ENCODE results near the gene BRIP1. TPM values are rescaled to one million over a fixed set of nuclear protein-coding genes. Genes with fewer than 3 reads are reported as not detected.

The BRIP1 gene
- total RNA-seq, 2 experiments from 2014 or later, result 14.1 to 15.8 TPM

DNA sequence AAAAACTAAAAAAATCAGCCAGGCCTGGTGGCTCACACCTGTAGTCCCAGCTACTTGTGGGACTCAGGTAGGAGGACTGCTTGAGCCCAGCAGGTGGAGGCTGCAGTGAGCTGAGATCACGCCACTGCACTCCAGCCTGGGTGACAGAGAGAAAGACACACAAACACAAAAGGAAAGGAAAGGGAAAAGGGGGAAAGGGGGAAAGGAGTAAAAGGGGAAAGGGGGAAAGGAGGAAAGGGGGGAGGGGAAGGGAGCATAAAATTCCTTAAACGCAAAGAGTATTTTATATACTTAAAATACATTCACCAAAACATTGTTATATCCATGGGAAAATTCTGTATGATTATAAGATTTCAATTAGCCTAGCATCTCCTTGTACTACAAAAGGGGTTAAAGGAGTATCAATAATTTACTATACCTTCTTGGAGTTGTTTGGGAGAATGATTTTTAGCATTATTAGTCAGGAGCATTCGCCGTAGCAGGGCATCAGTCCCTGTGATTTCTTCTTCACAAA, 17.3 kb upstream of the BRIP1 start:
- Mint-ChIP-seq H3K36me3 (peaks cover 8% of the 10 kb centered on the region), H3K4me3 (no peak overlapping the region), H3K27me3 (no peaks in the 10 kb centered on the region), H3K27ac (no peak overlapping the region), H3K9me3 (no peaks in the 10 kb centered on the region), H3K4me1 (ENCODE audit: low read depth) (peaks cover 2% of the 10 kb centered on the region)
- POLR2A ChIA-PET, result no interaction called here
- no peak for DNase-seq
- CTCF ChIA-PET, result interaction anchor here (0.6 to 1.0 kb wide), 2 partner anchors 189 to 232 kb away, joined by 3 read pairs; no protein-coding TSS in a partner anchor
- intact Hi-C loops (cut with micrococcal nuclease), result no loop called here

DNA sequence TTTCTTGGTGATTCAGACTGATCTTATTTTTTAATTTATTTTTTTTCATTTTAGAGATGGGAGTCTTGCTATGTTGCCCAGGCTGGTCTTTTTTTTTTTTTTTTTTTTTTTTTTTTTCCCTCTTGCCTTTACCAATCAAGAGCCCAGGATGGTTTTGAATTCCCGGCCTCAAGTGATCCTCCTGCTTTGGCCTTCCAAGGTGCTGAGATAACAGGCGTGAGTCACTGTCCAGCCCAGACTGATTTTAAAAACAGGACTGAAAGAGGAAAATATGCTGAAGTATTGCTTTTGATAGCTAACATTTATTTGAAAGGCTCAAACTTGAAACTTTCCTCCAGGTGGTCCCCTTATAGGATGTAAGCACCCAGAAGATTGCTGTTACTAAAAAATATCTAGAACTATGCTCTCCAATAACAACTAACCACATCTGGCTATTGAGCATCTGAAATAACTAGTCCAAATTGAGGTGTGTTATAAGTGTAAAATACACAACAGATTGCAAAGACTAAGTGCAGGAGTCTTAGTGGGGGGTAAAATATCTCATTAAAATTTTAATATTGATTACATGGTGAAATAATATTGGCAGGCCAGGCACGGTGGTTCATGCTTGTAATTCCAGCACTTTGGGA, 15.8 kb upstream of the BRIP1 start:
- intact Hi-C loops (cut with micrococcal nuclease), result no loop called here
- ChIA-PET POLR2A (no interaction called here), CTCF (no interaction called here)
- DNase-seq, result no peak
- H3K27me3 Mint-ChIP-seq, result no peaks in the 10 kb centered on the region
- no peak overlapping the region for H3K27ac Mint-ChIP-seq
- peaks cover 8% of the 10 kb centered on the region for H3K36me3 Mint-ChIP-seq
- no peaks in the 10 kb centered on the region for H3K9me3 Mint-ChIP-seq
- H3K4me3 Mint-ChIP-seq, result no peak overlapping the region
- H3K4me1 Mint-ChIP-seq (ENCODE audit: low read depth), result peaks cover 9% of the 10 kb centered on the region

DNA sequence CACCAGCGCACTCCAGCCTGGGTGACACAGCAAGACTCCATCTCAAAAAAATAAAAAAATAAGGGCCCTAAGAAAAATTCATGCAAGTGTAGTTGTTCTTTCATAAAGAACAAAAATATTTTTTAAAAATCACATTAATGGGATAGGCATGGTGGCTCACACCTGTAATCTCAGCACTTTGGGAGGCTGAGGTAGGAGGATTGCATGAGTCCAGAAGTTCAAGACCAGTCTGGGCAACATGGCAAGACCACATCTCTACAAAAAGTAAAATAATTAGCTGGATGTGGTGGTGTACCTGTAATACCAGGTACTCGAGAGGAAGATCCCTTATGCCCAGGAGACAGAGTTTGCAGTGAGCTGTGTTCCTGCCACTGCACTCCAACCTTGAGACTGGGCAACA, 15.2 kb upstream of the BRIP1 start:
- POLR2A ChIA-PET, result no interaction called here

DNA sequence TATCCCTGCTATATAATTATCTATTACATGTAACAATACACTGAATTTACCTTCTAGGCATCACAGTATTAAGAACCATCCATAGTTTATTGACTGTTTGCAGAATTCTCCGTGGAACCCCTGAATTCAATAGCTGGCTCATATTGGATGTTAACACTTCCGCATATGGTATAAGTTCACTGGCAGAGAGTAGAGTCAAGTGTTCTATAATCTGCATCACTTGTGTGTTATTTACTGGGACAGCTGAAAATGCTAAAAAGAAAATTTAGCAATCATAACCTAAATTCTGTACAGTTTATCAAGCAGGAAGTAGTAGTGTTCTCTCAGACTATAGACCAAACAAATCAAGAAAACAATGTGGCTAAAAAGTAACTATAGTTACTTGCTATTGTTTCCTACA, 14.5 kb upstream of the BRIP1 start:
- no peaks in the 10 kb centered on the region for H3K9me3 Mint-ChIP-seq
- peaks cover 13% of the 10 kb centered on the region for H3K36me3 Mint-ChIP-seq
- H3K27me3 Mint-ChIP-seq, result no peaks in the 10 kb centered on the region
- H3K27ac Mint-ChIP-seq, result no peak overlapping the region
- H3K4me1 Mint-ChIP-seq (ENCODE audit: low read depth), result peaks cover 15% of the 10 kb centered on the region
- H3K4me3 Mint-ChIP-seq, result no peak overlapping the region
- no peak for DNase-seq
- CTCF ChIA-PET, result no interaction called here
- intact Hi-C loops (cut with micrococcal nuclease), result no loop called here
- POLR2A ChIA-PET, result no interaction called here

More for the DNA sequence above, 15.2 kb upstream of the BRIP1 start:
- H3K27me3 Mint-ChIP-seq, result no peaks in the 10 kb centered on the region
- intact Hi-C loops (cut with micrococcal nuclease), result no loop called here
- peaks cover 15% of the 10 kb centered on the region for H3K4me1 Mint-ChIP-seq (ENCODE audit: low read depth)
- CTCF ChIA-PET, result no interaction called here
- H3K36me3 Mint-ChIP-seq, result peaks cover 13% of the 10 kb centered on the region
- H3K9me3 Mint-ChIP-seq, result no peaks in the 10 kb centered on the region
- H3K27ac Mint-ChIP-seq, result no peak overlapping the region
- no peak for DNase-seq
- H3K4me3 Mint-ChIP-seq, result no peak overlapping the region

DNA sequence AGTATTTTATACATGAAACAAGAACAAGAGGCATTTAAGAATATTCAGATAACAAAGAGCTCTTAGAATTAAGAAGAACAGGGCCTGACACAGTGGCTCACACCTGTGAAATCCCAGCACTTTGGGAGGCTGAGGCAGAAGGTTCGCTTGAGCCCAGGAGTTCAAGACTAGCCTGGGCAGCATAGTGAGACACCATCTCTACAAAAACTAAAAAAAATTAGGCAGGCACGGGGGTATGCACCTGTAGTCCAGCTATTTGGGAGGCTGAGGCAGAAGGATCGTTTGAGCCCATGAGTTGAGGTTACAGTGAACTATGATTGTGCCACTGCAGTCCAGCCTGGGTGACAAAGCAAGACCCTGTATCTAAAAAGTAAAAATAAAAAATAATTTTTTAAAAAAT, 12.5 kb upstream of the BRIP1 start:
- H3K36me3 Mint-ChIP-seq, result peaks cover 11% of the 10 kb centered on the region
- H3K4me1 Mint-ChIP-seq (ENCODE audit: low read depth), result peaks cover 15% of the 10 kb centered on the region
- H3K27ac Mint-ChIP-seq, result no peak overlapping the region
- intact Hi-C loops (cut with micrococcal nuclease), result no loop called here
- no peak overlapping the region for H3K4me3 Mint-ChIP-seq
- H3K27me3 Mint-ChIP-seq, result no peaks in the 10 kb centered on the region
- no peaks in the 10 kb centered on the region for H3K9me3 Mint-ChIP-seq
- ChIA-PET POLR2A (no interaction called here), CTCF (no interaction called here)
- no peak for DNase-seq

DNA sequence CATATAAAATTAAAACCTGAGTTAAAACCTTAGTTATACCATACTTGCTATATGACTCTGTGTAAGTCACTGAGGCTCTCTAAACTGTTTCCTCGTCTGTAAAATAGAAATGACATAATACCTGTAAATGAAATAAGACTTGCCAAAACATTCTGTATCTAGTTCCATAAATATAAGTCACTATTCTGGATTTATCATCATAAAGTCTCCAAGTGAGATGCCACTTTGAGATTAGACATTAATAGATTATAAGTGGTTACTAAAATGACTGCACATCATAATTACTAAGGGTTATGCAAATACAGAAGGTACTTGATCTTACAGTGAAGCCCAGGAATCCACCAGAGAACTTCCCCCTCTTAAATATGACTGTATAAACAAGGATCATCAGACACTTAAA, 12.0 kb upstream of the BRIP1 start:
- intact Hi-C loops (cut with micrococcal nuclease), result no loop called here
- Mint-ChIP-seq H3K4me3 (no peak overlapping the region), H3K27me3 (no peaks in the 10 kb centered on the region), H3K4me1 (ENCODE audit: low read depth) (peaks cover 15% of the 10 kb centered on the region), H3K36me3 (peaks cover 12% of the 10 kb centered on the region), H3K27ac (no peak overlapping the region), H3K9me3 (no peaks in the 10 kb centered on the region)
- CTCF ChIA-PET, result interaction anchor here (1.2 kb wide), 1 partner anchor 13 kb away, joined by 3 read pairs; no protein-coding TSS in a partner anchor
- POLR2A ChIA-PET, result no interaction called here
- DNase-seq, result no peak

DNA sequence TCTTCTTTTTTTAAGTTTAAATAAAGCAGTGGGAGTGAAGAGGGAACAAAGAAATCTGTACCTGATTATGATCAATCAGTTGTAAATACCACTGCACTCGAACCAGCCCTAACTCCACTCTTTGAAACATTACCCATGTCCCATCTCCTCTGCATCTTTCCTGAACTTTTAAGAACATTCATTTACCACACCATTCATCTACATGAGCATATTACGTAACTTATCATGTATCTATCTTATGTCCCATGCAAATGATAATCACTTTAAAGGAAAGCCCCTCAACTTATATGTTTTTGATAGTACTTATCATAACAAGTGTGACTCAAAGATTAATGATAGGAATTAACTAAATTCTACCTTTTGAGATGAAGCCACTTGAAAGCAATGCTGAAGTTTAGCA, 10.7 kb upstream of the BRIP1 start:
- intact Hi-C loops (cut with micrococcal nuclease), result no loop called here
- H3K4me3 Mint-ChIP-seq, result no peak overlapping the region
- POLR2A ChIA-PET, result no interaction called here
- H3K36me3 Mint-ChIP-seq, result peaks cover 20% of the 10 kb centered on the region
- no peak overlapping the region for H3K27ac Mint-ChIP-seq
- CTCF ChIA-PET, result interaction anchor here (1.2 kb wide), 1 partner anchor 11 kb away, joined by 3 read pairs; no protein-coding TSS in a partner anchor
- H3K4me1 Mint-ChIP-seq (ENCODE audit: low read depth), result peaks cover 15% of the 10 kb centered on the region
- DNase-seq, result no peak
- no peaks in the 10 kb centered on the region for H3K9me3 Mint-ChIP-seq
- H3K27me3 Mint-ChIP-seq, result no peaks in the 10 kb centered on the region

DNA sequence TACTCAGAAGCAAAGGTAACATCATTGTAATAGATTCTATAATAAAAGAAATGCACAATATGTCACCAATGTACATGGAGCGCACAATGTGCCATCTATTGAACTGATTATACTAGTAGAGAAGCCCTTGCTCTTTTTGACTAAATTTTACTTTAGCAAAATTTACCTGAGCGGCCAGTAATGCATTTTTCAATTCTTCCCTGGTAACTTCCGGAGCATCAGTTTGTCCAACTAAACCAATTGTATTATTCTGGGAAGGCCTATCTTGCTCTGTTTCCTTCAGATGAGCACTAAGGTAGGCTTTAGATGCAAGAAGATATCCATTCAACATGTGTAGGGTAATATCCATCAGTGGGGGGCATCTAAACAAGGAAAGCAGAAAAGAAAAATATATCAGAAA, 8.8 kb upstream of the BRIP1 start:
- no peak for DNase-seq
- ChIA-PET CTCF (interaction anchor here (0.6 to 1.4 kb wide), 2 partner anchors 9 to 237 kb away, joined by 3 to 4 read pairs; partner anchors contain the start of gene BRIP1), POLR2A (no interaction called here)
- Mint-ChIP-seq H3K36me3 (peaks cover 16% of the 10 kb centered on the region), H3K4me3 (no peak overlapping the region), H3K9me3 (no peaks in the 10 kb centered on the region), H3K27ac (no peak overlapping the region), H3K27me3 (no peaks in the 10 kb centered on the region), H3K4me1 (ENCODE audit: low read depth) (peaks cover 15% of the 10 kb centered on the region)
- intact Hi-C loops (cut with micrococcal nuclease), result no loop called here

DNA sequence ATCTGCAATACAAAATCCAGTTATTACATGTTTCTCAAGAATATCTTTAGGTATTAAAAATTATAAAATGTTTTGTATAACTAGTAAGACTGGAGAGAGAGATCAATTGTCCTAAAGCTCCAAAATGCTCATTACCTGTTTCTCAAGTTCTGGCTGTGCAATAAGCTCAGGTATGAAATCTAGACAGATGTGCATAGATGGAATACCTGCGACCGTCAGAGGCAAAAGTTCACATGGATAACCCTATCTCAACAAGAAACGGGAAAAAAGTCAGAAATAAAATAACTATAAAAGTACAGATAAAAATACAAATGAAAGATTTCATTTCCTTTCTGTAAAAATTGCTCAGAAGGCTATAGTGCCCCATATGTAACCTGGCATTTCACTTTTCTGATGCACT, 5.8 kb upstream of the BRIP1 start:
- CTCF ChIA-PET, result no interaction called here

DNA sequence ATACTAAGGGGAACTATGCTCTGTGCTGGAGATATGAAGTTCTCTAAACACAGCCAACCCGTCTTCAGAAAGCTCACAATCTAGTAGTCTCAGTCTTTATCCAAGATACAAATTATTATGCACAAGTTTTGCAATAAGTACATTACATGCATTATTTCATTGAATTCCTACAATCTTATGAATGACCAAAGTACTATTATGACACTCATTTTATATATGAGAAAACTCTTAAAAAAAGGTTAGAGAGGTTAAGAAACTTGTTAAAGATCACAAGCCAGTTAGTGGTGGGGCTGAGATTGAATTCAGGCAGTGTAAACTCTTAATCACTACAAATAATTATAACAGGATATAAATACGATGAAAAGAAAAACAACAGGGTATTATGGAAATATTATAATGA, 4.7 kb upstream of the BRIP1 start:
- Mint-ChIP-seq H3K4me3 (no peak overlapping the region), H3K36me3 (peaks cover 9% of the 10 kb centered on the region), H3K27ac (no peak overlapping the region), H3K4me1 (ENCODE audit: low read depth) (peaks cover 10% of the 10 kb centered on the region), H3K27me3 (no peaks in the 10 kb centered on the region), H3K9me3 (no peaks in the 10 kb centered on the region)
- CTCF ChIA-PET, result no interaction called here
- intact Hi-C loops (cut with micrococcal nuclease), result no loop called here
- POLR2A ChIA-PET, result no interaction called here
- DNase-seq, result no peak

More for the DNA sequence above, 5.8 kb upstream of the BRIP1 start:
- H3K4me3 Mint-ChIP-seq, result no peak overlapping the region
- POLR2A ChIA-PET, result no interaction called here
- DNase-seq, result no peak
- peaks cover 9% of the 10 kb centered on the region for H3K4me1 Mint-ChIP-seq (ENCODE audit: low read depth)
- H3K27ac Mint-ChIP-seq, result no peak overlapping the region
- peaks cover 14% of the 10 kb centered on the region for H3K36me3 Mint-ChIP-seq
- no peaks in the 10 kb centered on the region for H3K9me3 Mint-ChIP-seq
- intact Hi-C loops (cut with micrococcal nuclease), result no loop called here
- H3K27me3 Mint-ChIP-seq, result no peaks in the 10 kb centered on the region

DNA sequence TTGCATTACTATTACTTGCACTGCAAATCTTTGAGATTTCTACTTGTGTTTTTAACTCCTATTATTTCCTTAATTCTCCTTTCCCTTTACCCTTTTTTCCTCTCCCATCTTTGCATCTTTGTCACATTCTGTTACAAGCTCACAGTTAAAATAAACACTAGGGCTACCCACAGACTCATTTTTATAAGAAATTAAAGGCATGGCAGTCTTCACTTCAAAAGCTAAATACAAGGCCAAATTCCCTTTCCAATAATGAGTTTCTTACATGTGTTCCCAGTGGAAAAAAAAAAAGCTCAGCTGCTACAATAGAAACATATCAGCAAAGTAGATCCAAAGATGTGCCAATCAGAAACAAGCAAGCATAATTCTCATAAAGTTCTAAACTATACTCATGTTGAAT, 3.7 kb upstream of the BRIP1 start:
- H3K27me3 Mint-ChIP-seq, result no peaks in the 10 kb centered on the region
- intact Hi-C loops (cut with micrococcal nuclease), result no loop called here
- ChIA-PET CTCF (interaction anchor here (0.7 kb wide), 1 partner anchor 442 kb away, joined by 4 read pairs; no protein-coding TSS in a partner anchor), POLR2A (no interaction called here)
- H3K4me3 Mint-ChIP-seq, result no peak overlapping the region
- H3K4me1 Mint-ChIP-seq (ENCODE audit: low read depth), result peaks cover 18% of the 10 kb centered on the region
- H3K27ac Mint-ChIP-seq, result no peak overlapping the region
- peaks cover 9% of the 10 kb centered on the region for H3K36me3 Mint-ChIP-seq
- DNase-seq, result no peak
- H3K9me3 Mint-ChIP-seq, result no peaks in the 10 kb centered on the region

DNA sequence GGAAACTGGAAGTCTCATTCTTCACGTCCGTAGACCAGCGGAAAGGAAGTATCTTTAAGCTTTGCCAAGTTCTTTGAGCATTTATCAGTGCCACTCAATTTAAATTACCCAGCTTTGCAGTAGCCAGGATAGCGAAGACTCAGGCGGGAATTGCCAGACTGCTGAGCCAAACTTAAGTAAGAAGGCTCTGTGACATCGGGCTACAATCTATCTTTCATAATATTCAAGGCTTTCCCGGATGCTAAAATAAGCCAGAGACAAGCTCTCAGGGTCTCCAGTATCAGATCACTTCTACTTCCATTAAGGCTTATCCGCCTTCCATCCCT, 436 bp upstream of the BRIP1 start:
- intact Hi-C loops (cut with micrococcal nuclease), result loop anchor here (1.0 kb wide), 1 partner anchor 65 kb away; no protein-coding TSS in a partner anchor
- ChIA-PET POLR2A (interaction anchor here (0.6 to 0.8 kb wide), 4 partner anchors 12 to 1745 kb away, joined by 3 read pairs; partner anchors contain the start of gene INTS2), CTCF (interaction anchor here (1.1 to 2.7 kb wide), 4 partner anchors 9 to 246 kb away, joined by 3 to 10 read pairs (median 5); partner anchors contain the start of gene MED13)
- H3K4me3 Mint-ChIP-seq, result peak overlapping the region; percentile 96
- DNase-seq, result no peak
- no peaks in the 10 kb centered on the region for H3K9me3 Mint-ChIP-seq
- H3K4me1 Mint-ChIP-seq (ENCODE audit: low read depth), result peaks cover 28% of the 10 kb centered on the region
- peaks cover 9% of the 10 kb centered on the region for H3K36me3 Mint-ChIP-seq
- no peaks in the 10 kb centered on the region for H3K27me3 Mint-ChIP-seq
- peak overlapping the region; percentile 89 for H3K27ac Mint-ChIP-seq

DNA sequence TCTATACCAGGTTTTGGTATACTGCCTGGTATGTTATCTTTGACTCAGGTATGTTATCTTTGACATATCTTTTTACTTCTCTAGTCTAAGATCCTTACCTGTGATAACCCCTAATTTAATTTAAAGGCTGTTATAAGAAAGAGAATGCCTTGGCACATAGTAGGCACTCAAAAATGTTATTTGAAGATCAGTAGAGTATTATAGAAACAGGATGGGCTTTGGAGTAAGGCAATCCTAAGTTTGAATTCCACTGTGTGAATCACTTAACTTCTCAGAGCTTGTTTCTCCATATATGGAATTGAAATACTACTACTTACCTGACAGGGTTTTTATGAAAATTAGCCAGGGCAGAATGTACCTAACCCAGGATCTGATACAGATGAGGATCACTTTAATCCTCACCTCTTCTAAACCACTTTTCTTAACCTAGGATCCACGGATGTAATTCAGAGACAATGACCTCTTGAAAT, 1.2 kb downstream of the BRIP1 start:
- DNase-seq, result no peak
- H3K36me3 Mint-ChIP-seq, result peaks cover 11% of the 10 kb centered on the region
- intact Hi-C loops (cut with micrococcal nuclease), result loop anchor here (1.0 kb wide), 1 partner anchor 204 kb away; no protein-coding TSS in a partner anchor
- ChIA-PET CTCF (interaction anchor here (0.6 to 2.7 kb wide), 6 partner anchors 13 to 247 kb away, joined by 3 to 10 read pairs (median 4); partner anchors contain the start of gene MED13), POLR2A (interaction anchor here (0.5 to 1.5 kb wide), 5 partner anchors 13 to 248 kb away, joined by 3 to 6 read pairs (median 4); partner anchors contain the start of gene MED13)
- no peaks in the 10 kb centered on the region for H3K9me3 Mint-ChIP-seq
- H3K27ac Mint-ChIP-seq, result peak overlapping the region; percentile 89
- H3K4me1 Mint-ChIP-seq (ENCODE audit: low read depth), result peaks cover 28% of the 10 kb centered on the region
- peak overlapping the region; percentile 96 for H3K4me3 Mint-ChIP-seq
- H3K27me3 Mint-ChIP-seq, result no peaks in the 10 kb centered on the region

All from activated CD4-positive, alpha-beta memory T cell treated with anti-CD3 and anti-CD28 coated beads for 36 hours (primary cell).